ENCODE results near the gene DCTD.

GRCh38 chr4:182930889-182931288 lies 13.7 kb upstream of the DCTD start:
- TF ChIP-seq CTCF (conservative IDR thresholded peaks at IDR 0.05; ENCODE audit: low read length) (no peak), EZH2phosphoT487 (IDR thresholded peaks at IDR 0.05; ENCODE audit: borderline replicate concordance) (no peak)

Measured in Loucy (cell line).